ENCODE measurements around the gene TRAIP.

Gene TRAIP

DNA sequence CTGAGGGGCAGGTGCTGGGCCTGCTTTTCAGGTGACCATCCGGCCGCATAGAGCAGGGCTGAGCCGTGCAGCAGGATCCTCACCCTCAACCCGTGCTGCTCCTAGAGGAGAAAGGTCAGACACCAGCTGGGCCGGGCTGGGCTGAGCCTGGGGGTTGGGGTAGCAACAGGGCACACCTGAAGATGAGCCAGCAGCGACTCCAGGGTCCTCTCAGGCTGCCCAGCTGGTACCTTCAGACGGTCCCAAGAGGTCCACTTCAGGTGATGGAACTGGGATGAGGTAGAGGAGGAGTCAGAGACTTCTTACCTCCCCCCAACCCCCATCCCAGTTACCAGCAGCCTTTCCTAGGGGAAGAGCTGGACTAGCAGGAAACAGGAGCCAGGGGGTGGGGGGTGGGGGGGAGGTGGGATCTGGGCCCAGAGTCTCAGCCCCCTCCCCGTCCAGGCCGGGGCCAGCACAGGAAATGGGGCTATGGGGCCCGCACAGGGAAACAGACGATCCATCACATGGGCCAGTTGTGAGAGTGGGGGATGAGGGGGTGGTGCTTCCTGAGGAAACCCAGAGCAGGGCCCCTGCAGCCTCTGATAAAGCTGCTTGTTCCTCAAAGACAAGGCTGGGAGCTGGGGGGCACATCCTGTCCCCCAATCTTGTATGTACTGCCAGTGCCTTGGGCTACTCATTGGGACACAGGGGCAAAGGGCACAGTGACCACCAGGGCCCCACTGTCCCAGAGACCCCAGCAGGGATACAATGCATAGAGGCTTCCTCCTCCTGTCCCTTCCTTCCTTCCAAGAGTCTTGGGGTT lies 50.3 kb downstream of the TRAIP start:
- ChIA-PET POLR2A (interaction anchor here (1.9 to 3.9 kb wide), 2 partner anchors 20 to 21 kb away, joined by 4 to 18 read pairs; partner anchors contain the start of gene IP6K1), CTCF (interaction anchor here (0.6 kb wide), 1 partner anchor 808 kb away, joined by 3 read pairs; no protein-coding TSS in a partner anchor)
- no peak for DNase-seq (ENCODE audit: extremely low spot score)
- no peak for TF ChIP-seq ZNF384 (IDR thresholded peaks at IDR 0.05)

DNA sequence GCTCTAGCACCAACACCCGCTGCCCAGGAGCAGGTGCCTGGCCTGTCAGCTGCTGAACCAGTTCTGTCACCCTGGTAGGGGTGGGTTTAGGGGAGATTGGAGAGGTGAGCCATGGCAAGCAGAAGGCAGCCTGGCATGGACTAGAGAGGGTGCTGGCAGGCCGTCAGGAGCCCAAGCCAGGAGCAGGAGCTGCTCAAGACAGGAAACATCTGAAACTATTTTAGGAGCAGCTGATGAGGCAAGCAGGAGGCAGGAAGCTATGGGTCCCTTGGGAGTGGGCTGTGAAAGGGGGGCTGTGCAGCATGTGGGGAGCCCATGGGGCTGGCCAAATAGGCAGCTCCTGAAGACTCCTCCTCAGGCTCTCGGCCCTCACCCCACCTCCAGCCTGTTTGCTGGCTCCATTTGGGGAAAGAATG lies 51.0 kb downstream of the TRAIP start:
- POLR2A ChIA-PET, result interaction anchor here (1.9 to 3.9 kb wide), 2 partner anchors 19 to 22 kb away, joined by 4 to 18 read pairs; partner anchors contain the start of gene IP6K1
- TF ChIP-seq TARDBP (IDR thresholded peaks at IDR 0.05) (no peak), BHLHE40 (IDR thresholded peaks at IDR 0.05; ENCODE audit: borderline replicate concordance) (no peak)
- CTCF ChIA-PET, result interaction anchor here (0.8 kb wide), 1 partner anchor 126 kb away, joined by 3 read pairs; no protein-coding TSS in a partner anchor
- DNase-seq (ENCODE audit: extremely low spot score), result no peak

DNA sequence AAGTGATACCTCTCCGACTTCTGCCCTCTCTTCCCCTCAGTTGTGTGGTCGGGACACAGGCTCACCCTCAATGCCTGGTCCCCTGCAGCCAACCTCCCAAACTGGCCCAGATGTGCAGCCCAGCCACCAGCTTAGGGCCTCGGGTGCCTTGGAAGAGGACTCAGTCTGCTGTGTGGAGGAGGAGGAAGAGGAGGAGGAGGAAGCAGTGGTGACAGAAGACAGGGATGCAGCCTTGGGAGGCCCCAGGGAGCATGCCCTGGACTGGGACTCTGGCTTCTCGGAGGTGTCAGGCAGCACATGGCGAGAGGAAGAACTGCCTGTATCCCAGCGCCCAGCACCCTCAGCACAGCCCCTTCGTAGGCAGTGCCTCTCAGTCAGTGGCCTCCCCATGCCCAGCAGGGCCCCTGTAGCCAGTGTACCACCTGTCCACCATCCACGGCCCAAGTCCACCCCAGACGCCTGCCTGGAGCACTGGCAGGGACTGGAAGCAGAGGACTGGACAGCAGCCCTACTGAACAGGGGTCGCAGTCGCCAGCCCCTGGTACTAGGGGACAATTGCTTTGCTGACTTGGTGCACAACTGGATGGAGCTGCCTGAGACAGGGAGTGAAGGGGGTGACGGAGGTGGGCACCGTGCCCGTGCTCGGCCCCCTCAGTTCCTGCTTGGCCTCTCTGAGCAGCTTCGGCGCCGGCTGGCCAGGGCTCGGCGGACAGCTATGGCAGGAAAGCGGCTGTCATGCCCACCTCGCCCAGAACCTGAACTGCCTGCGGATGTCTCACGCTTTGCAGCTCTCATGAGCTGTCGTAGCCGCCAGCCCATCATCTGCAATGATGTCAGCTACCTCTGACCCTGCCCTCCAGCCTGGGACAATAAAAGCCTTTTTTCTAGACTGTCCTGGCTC lies 52.0 kb downstream of the TRAIP start:
- DNase-seq (ENCODE audit: extremely low spot score), result no peak
- CTCF ChIA-PET, result interaction anchor here (0.7 to 0.8 kb wide), 2 partner anchors 9 to 127 kb away, joined by 3 read pairs; no protein-coding TSS in a partner anchor
- POLR2A ChIA-PET, result interaction anchor here (0.8 to 3.9 kb wide), 4 partner anchors 18 to 37 kb away, joined by 3 to 18 read pairs (median 5); partner anchors contain the start of gene IP6K1
- TF ChIP-seq L3MBTL2 (conservative IDR thresholded peaks at IDR 0.05), result no peak
- TF ChIP-seq, protein P1, sequence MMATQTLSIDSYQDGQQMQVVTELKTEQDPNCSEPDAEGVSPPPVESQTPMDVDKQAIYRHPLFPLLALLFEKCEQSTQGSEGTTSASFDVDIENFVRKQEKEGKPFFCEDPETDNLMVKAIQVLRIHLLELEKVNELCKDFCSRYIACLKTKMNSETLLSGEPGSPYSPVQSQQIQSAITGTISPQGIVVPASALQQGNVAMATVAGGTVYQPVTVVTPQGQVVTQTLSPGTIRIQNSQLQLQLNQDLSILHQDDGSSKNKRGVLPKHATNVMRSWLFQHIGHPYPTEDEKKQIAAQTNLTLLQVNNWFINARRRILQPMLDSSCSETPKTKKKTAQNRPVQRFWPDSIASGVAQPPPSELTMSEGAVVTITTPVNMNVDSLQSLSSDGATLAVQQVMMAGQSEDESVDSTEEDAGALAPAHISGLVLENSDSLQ (IDR thresholded peaks at IDR 0.05), result no peak
- no peak for TF ChIP-seq NFRKB (IDR thresholded peaks at IDR 0.05)
- no peak for TF ChIP-seq ZNF384 (IDR thresholded peaks at IDR 0.05)
- no peak for TF ChIP-seq SUZ12 (IDR thresholded peaks at IDR 0.05)
- no peak for TF ChIP-seq ELF4 (IDR thresholded peaks at IDR 0.05)
- no peak for TF ChIP-seq CTBP1 (IDR thresholded peaks at IDR 0.05; ENCODE audit: borderline replicate concordance)
- no peak for TF ChIP-seq FOXA1 (IDR thresholded peaks at IDR 0.05)
- no peak for TF ChIP-seq TARDBP (IDR thresholded peaks at IDR 0.05)
- no peak for TF ChIP-seq HDGF (IDR thresholded peaks at IDR 0.05; ENCODE audit: borderline replicate concordance)
- no peak for TF ChIP-seq LEF1 (IDR thresholded peaks at IDR 0.05; ENCODE audit: borderline replicate concordance)
- no peak for TF ChIP-seq FOXM1 (IDR thresholded peaks at IDR 0.05; ENCODE audit: borderline replicate concordance)
- TF ChIP-seq FOXK2 (IDR thresholded peaks at IDR 0.05), result no peak
- no peak for TF ChIP-seq SP1 (IDR thresholded peaks at IDR 0.05)
- no peak for TF ChIP-seq BHLHE40 (IDR thresholded peaks at IDR 0.05; ENCODE audit: borderline replicate concordance)

DNA sequence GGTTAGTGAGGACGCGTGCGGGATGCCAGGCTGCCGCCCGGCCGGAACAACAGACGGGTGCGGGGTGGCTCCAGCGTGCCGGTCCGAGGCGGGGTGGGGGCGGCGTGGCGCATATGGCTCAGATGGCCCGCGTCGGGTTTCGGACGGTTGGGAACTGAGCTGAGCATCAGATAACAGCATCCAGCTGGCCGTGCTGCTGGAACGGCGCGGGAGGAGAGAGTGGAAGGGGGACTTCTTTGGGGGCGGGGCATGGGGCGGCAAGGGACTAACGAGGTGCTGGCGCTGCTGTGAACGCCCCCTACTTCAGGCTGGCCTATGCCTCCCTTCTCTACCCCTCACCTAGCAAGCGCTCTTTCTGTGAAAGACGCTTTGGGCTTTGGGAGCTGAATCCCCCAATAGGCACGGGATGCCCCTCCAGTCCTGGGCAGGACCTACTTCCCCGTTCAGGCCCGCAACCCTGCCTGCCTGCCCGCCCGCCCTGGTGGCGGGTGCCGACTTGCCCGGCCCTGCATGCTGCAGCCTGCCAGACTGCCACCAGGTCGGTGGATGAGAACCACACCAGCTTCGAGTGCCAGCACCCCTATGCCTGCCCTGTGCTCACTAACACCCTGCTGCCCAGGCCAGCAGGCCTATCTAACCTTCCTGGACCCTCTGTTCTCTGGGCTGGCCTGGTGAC lies 52.8 kb downstream of the TRAIP start:
- no peak for DNase-seq (ENCODE audit: extremely low spot score)
- POLR2A ChIA-PET, result interaction anchor here (0.9 to 3.9 kb wide), 5 partner anchors 9 to 38 kb away, joined by 4 to 18 read pairs (median 6); partner anchors contain the start of genes IP6K1 and UBA7
- CTCF ChIA-PET, result interaction anchor here (0.7 to 2.5 kb wide), 4 partner anchors 8 to 264 kb away, joined by 3 to 18 read pairs (median 6); no protein-coding TSS in a partner anchor
- TF ChIP-seq L3MBTL2 (conservative IDR thresholded peaks at IDR 0.05), result no peak
- no peak for TF ChIP-seq HDGF (IDR thresholded peaks at IDR 0.05; ENCODE audit: borderline replicate concordance)
- no peak for TF ChIP-seq FOXA1 (IDR thresholded peaks at IDR 0.05)
- TF ChIP-seq SP1 (IDR thresholded peaks at IDR 0.05), result no peak
- no peak for TF ChIP-seq LEF1 (IDR thresholded peaks at IDR 0.05; ENCODE audit: borderline replicate concordance)
- TF ChIP-seq BHLHE40 (IDR thresholded peaks at IDR 0.05; ENCODE audit: borderline replicate concordance), result no peak
- no peak for TF ChIP-seq ELF4 (IDR thresholded peaks at IDR 0.05)
- no peak for TF ChIP-seq ARNT (IDR thresholded peaks at IDR 0.05)

DNA sequence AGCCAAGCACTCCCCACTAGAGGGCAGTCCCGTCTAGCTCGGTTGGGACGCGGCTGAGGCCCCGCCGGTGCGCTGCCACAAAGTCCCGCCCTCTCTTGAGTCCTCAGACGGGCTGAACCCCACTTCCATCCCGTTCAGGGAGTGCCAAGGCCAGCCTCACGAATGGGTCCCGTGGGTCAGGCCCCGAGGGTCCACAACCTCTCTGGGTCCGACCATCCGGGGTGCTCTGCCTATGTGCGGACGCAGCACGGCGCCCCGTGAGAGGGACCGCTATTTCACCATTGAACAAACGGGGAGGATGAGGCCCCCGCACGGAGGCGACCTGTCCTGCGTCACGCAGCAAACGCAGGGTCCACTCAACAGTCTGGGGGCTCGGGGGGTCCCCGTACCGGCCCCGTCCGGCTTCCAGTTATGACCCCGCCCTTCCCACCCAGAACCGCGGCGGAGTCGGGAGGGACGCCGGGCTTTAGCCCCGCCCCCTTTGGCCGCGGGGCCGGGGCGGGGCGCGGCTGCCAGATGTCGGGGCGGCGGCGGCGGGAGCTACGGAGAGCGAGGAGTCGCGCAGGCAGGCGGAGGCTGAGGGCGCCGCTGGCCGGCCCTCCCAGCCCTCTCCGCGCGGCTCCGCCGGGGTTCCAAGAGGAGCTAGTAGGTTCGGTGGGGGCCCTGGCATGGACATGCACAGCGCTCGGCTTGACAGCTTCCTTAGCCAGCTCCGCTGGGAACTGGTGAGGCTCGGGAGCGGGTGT lies 53.5 kb downstream of the TRAIP start, which contains the start of gene INKA1:
INKA1 (plus strand) TSS at position 543 of the 746 bp plus-strand sequence; CDS start at position 675, 132 bp downstream.
- peak; percentile 88 for DNase-seq (ENCODE audit: extremely low spot score)
- no peak for TF ChIP-seq BHLHE40 (IDR thresholded peaks at IDR 0.05; ENCODE audit: borderline replicate concordance)
- peak; percentile 32; the same call in 1 of the 2 replicates for TF ChIP-seq L3MBTL2 (conservative IDR thresholded peaks at IDR 0.05)
- TF ChIP-seq SUZ12 (IDR thresholded peaks at IDR 0.05), result no peak
- ChIA-PET POLR2A (interaction anchor here (0.9 to 3.9 kb wide), 7 partner anchors 9 to 126 kb away, joined by 4 to 18 read pairs (median 5); partner anchors contain the start of genes IP6K1 and UBA7), CTCF (interaction anchor here (0.5 to 2.5 kb wide), 9 partner anchors 11 to 740 kb away, joined by 3 to 18 read pairs (median 3); no protein-coding TSS in a partner anchor)

DNA sequence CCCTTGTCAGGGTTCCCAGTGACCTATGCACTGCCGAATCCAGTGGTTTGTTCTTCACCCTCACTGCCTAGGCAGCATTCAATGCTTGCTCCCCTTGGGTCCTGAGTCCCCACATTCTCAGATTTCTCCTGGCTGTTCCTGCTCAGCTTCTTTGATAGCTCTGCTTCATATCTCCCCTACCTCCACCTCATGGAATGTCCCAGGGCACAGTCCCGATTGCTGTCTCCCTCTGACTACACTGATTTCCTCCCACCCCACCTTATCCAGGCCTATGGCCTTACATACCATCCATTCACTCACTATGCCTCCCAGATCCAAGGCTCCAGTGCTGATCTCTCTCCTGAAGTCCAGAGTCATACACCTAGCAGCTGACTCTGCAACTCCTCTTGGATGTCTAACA lies 55.2 kb downstream of the TRAIP start:
- TF ChIP-seq BHLHE40 (IDR thresholded peaks at IDR 0.05; ENCODE audit: borderline replicate concordance) (no peak), SUZ12 (IDR thresholded peaks at IDR 0.05) (no peak), ARNT (IDR thresholded peaks at IDR 0.05) (no peak), HDGF (IDR thresholded peaks at IDR 0.05; ENCODE audit: borderline replicate concordance) (no peak), NFRKB (IDR thresholded peaks at IDR 0.05) (no peak), SP1 (IDR thresholded peaks at IDR 0.05) (no peak), FOXK2 (IDR thresholded peaks at IDR 0.05) (no peak), ELF4 (IDR thresholded peaks at IDR 0.05) (no peak)
- TF ChIP-seq, protein P1 (IDR thresholded peaks at IDR 0.05), result no peak
- no peak for DNase-seq (ENCODE audit: extremely low spot score)
- CTCF ChIA-PET, result interaction anchor here (1.4 kb wide), 1 partner anchor 100 kb away, joined by 4 read pairs; no protein-coding TSS in a partner anchor
- POLR2A ChIA-PET, result no interaction called here
